RPMI8226 (cell line): ENCODE data around the gene KPNA1.
"Not testable (repeated sequence)": the region's sequence is repeated elsewhere in the genome, so short reads cannot be mapped to it uniquely, and the experiment has no call there.

Experiments used
- DNase-seq: peaks from one replicate; pipeline ENCODE4 v3.0.0-alpha.2; 2015

The KPNA1 gene

GRCh38 chr3:122516846-122517360 is 2.2 kb upstream of the KPNA1 start:
- DNase-seq = no peak

DNA sequence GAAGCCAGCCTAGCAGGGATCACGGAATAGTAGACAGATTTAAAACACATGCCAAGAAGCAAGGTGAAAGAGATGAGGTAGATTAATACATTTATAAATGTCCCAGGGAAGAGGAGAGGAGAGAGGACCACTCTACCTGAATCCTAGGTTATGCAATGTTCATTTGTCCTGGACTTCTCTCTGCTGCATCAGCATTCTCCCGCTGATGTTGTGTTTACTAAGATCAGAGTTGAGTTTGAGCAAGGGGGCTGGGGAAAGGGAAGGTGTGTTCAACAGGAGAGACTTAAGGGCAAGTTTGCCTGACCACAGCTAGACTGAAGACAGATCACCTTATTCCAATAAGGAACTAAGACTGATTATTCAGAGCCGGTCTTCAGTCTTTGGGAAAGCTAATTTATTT is 1.1 kb upstream of the KPNA1 start:
- DNase-seq = no peak

DNA sequence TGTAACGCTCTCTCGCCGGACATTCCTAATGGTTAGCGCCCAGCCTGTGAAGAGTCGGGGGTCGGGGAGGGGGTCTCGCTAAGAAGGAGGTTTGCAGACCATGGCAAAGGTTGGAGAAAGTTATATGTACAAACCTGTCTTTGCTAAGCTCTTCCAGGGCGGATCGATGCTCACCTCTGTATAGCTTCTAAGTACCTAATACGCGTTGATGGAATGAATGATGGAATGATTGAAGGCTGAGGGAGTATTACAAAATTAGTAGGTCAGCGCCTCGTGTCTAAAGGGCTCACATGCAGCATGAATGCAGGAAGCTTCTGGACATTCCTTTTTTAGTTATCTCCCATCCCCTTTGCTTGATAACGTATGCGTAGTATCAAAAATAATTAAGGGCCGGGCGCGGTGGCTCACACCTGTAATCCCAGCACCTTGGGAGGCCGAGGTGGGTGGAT is 305 bp upstream of the KPNA1 start:
- DNase-seq = no peak

- no peak for DNase-seq
Observed at GRCh38 chr3:122513386-122514122, 1.2 kb downstream of the KPNA1 start.

DNA sequence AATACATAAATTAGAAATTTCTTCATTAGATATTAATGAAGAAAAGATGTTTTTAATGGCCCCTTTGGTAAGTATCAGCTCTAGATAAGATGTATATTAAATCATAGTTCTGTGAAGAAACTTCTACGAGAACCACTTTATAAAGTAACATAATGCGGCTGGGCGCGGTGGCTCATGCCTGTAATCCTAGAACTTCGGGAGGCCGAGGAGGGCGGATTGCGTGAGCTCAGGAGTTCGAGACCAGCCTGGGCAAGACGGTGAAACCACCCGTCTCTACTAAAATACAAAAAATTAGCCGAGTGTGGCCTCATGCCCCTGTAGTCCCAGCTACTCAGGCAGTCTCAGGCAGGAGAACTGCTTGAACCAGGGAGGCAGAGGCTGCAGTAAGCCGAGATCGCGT is 2.5 kb downstream of the KPNA1 start:
- DNase-seq = no peak

- DNase-seq = no peak
Observed at GRCh38 chr3:122510878-122511535, 3.7 kb downstream of the KPNA1 start.

- not testable (repeated sequence) for DNase-seq
Observed at GRCh38 chr3:122508944-122509343, 5.8 kb downstream of the KPNA1 start.

DNA sequence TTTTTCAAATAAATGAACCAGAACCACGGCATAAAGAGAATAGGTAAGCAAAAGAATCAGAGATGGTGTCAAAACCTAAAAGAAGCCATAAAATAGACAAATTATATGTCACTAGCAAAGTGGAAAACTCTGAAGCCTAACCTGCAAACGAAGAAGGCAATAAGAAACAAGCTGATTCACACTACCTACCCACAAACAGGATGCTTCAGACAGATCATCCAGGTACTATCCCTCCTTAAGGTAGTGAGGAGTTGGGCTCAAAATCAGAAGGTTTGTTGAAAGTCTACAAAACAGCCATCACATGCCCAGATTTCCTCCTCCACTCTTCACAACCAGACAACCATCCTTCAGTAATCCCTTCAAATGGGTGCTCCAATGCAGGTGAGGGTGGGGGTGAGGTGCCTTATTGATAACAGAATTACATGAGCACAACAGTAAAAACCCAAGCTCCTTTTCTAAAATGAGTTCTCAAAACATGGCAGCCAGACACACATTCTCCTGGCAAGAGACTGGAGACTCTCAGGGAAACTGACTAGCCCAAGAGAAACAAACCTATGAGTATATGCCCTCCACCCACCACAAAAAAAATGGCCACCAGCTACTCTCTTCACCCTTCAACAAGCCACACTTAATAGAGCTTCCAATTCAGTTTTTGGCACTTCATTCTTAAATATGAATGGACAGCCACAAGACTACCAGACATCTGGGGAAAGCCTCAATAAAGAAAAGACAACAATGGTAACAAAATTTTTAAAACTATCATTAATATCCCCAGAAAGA is 6.4 kb downstream of the KPNA1 start:
- DNase-seq = no peak

DNA sequence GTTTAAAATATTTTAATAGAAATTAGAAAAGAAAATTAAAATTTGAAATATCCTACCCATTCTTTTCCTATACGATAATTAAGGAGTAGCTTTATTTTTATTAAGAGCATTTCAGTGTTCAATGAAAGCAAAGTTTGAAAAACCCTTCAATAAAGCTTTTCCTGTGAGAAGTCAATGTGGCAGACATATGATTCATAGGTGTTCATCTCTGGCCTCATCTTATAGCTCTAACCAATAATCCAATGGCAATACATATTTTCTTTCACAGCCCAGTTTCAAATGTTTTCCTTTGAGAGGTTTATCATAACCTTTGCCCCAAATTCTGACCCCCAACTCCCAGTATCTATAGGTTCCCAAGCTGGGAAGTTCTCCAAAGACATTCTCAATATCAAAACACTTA is 8.3 kb downstream of the KPNA1 start:
- no peak for DNase-seq

- DNase-seq = no peak
Observed at GRCh38 chr3:122505676-122506075, 9.1 kb downstream of the KPNA1 start.

- DNase-seq = no peak
Observed at GRCh38 chr3:122502941-122503340, 11.8 kb downstream of the KPNA1 start.

DNA sequence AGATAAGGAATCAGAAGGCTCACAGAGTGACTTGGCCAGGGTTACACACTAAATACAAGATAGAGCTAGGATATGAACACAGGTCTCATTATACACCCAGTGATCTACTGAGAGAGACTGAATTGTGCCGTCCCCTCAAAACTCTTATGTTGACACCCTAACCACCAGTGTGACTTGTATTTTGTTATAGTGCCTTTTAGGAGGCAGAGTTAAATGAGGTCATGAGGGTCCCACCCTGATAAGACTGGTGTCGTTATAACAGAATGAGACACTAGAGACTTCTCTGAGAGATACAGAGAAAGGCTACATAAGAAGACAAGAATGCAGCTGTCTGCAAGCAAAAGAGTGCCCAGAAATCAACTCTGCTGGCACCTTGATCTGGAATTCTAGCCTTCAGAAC is 12.6 kb downstream of the KPNA1 start:
- no peak for DNase-seq

DNA sequence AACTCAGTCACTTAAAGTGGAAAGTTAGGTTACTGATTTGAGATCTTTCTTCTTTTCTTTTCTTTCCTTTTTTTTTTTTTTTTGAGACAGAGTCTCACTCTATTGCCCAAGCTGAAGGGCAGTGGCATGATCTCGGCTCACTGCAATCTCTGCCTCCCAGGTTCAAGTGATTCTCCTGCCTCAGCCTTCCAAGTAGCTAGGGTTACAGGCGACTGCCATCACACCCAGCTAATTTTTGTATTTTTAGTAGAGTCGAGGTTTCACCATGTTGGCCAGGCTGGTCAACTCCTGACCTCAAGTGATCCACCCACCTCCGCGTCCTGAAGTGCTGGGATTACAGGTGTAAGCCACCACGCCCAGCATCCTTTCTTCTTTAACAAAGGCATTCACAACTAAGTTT is 13.8 kb downstream of the KPNA1 start:
- not testable (repeated sequence) for DNase-seq

- no peak for DNase-seq
Observed at GRCh38 chr3:122498152-122498551, 16.6 kb downstream of the KPNA1 start.

- no peak for DNase-seq
Observed at GRCh38 chr3:122497425-122497824, 17.3 kb downstream of the KPNA1 start.

- no peak for DNase-seq
Observed at GRCh38 chr3:122496508-122496907, 18.2 kb downstream of the KPNA1 start.

DNA sequence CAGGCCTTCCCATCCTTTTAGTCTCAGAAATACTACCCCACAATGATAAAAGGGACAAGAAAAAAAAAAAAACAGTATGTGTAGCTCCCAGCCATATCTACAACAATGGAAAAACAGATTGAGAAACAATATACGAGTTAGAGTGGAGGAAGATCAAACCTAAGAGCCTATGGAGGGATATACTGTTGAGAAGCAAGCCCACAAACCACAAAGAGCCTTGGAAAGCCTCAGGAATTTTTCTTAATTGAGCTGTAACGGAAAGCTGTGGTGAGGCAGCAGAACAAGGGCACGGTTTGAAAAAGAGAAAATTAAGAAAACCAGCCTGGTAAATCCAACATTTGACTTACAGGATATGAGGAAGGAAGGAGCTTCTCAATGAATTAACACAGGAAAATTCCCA is 21.4 kb downstream of the KPNA1 start:
- no peak for DNase-seq

DNA sequence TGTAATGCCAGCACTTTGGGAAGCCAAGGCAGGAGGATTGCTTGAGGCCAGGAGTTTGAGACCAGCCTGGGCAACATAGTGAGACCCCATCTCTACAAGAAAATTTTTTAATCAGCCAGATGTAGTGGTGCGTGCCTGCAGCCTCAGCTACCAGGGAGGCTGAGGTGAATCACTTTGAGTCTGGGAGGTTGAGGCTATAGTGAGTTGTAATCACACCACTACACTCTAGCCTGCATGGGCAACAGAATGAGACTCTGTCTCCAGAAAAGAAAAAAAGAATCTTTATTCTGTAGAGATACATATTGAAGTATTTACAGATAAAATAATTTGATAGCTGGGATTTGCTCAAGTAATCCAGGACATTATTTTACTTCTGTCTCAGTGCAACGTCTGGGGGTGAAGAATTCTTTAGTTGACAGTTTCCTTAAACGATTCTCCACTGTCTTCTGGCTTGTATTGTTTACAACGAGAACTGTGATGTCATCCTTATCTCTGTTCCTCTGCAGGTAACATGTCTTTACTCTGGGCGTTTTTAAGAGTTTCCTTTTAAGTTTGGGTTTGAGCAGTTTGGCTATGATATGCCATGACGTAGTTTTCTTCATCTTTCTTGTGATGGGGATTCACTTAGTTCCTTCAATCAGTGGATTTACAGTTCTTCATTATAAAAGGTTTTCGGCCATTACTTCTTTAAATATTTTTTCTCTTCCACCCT is 26.3 kb downstream of the KPNA1 start:
- DNase-seq = no peak

DNA sequence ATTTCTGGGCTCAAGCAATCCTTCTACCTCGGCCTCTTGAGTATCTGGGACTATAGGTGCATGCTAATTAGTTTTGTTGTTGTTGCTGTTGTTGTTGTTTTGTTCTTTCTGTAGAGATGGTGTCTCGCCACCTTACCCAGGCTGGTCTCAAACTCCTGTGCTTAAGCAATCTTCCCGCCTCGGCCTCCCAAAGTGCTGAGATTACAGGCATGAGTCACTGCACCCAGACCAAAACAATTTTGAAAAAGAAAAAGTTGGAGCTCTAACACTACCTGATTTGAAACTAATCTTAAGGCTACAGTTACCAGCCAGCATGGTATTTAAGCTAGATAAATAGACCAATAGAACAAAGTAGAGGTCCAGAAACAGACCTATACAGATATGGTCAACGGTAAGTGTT is 29.8 kb downstream of the KPNA1 start:
- no peak for DNase-seq

DNA sequence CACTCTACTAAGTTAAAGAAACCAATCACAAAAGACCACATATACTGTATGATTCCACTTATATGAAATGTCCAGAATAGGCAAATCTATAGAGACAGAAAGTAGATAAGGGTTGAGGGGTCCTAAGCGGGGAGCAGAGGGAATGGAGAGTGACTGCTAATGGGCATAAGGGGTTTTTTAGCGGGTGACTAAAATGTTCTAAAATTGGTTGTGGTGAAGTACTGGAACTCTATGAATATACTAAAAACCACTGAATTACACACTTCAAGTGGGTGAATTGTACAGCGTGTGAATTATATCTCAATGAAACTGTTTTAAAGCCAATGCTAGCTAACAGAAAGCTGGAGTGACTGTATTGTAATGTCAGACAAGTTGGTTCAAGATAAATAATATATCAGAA is 33.3 kb downstream of the KPNA1 start:
- no peak for DNase-seq

- no peak for DNase-seq
Observed at GRCh38 chr3:122476532-122476931, 38.2 kb downstream of the KPNA1 start.

DNA sequence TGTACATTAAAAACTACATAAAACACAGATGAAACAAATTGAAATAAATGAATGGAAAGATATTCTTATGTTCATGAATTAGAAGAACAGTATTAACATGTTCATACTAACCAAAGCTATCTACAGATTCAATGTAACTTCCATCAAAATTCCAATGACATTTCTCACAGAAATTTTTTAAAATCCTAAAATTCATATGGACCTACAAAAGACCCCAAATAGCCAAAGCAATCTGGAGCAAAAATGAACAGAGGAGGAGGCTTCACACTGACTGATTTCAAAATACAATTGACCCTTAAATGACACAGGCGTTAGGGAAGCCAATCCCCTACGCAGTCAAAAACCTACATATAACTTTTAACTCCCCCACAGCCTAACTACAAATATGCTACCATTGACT is 39.4 kb downstream of the KPNA1 start:
- no peak for DNase-seq

DNA sequence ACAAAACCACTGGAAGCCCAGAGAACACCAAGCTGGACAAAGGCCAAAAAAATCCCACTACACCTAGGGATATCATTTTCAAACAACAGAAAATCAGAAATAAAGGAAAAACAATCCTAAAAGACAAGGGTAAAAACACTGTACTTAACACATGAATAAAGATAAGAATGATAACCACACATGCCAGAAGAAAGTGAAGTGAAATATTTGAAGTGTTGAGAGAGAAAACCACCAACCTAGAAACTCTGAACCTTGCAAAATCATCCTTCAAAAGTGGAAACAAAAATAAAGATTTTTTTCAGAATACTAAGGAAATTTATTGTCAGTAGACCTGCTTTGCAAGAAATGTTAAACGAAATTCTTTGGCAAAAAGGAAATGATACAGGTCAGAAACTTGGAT is 45.1 kb downstream of the KPNA1 start:
- DNase-seq = no peak
